Renal cortex interstitium (tissue), 11 donors: ENCODE measurements around the gene OGFR. TPM values are rescaled to one million over a fixed set of nuclear protein-coding genes. Genes with fewer than 3 reads are reported as not detected.
A peak's percentile ranks its signal among the peaks of the same experiment; 100 is the strongest.

ENCODE experiments used
- DNase-seq, 11 donors: peaks; one replicate each; pipeline ENCODE4 v3.0.0-alpha.2; 2013; ENCODE audit warnings: low read depth in 9 of 11, low spot score in 4 of 11; ENCODE audit errors: extremely low read depth in 1 of 11
- polyA plus RNA-seq, 3 donors: library from polyadenylated mRNA; unstranded; fragments of 120-200 nt; gene quantifications; one replicate each; pipeline ENCODE4 v1.2.1, GENCODE V29; 2013; ENCODE audit not compliant: insufficient read length in 3 of 3

OGFR gene
- polyA plus RNA-seq, 3 donors = 23.7 to 31.8 (median 31.1) TPM

DNA sequence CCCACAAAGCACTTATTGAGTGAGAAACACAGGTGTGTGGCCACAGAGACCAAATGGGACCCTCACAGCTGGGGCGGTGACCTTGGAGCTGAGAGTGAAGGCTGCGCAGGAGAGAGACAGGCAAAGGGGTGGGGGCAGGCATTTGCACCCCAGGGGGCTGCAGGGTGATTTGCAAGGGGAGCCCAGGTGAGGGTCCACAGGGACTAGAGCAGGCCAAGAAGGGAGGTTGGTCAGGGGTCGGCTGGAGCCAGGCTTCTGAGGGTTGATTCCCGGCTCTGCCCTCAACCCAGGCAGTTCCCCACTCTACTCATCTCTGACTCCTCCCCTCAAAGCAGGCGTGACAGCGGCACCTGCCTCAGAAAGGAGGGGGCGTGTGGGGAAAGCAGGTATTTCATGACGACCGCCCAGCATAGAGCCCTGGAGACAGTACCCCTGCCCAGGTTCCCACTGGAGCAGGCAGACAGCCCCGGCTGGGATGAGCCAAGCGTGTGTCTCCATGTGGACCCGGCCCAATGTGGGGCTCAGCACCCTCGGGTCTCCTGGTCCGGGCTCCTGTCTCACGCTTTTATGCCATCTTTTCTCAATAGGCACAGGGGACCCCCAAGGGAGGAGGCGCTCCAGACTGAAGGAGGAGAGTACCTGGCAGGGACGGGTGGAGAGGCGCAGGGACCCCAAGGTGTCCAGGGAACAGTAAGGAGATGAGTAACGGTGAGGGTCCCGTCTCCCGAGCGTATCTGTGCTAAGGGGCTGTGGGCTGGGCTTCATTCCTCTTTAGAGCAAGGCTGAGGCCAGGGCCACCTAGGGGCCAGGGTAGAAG is 11.5 kb upstream of the OGFR start:
- DNase-seq = no peak

DNA sequence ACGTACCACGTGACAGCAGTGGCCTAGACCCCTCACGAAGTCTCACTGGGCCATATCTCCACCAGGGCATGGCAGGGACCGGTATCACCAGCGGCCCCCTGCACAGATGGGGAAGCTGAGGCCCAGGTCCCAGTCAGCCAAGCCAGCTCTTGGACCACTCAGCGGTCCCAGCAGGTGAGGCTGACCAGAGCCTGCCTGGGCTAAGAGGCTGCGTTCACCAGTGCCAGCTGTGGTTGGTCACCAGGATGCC is 11.0 kb upstream of the OGFR start:
- DNase-seq = no peak

DNA sequence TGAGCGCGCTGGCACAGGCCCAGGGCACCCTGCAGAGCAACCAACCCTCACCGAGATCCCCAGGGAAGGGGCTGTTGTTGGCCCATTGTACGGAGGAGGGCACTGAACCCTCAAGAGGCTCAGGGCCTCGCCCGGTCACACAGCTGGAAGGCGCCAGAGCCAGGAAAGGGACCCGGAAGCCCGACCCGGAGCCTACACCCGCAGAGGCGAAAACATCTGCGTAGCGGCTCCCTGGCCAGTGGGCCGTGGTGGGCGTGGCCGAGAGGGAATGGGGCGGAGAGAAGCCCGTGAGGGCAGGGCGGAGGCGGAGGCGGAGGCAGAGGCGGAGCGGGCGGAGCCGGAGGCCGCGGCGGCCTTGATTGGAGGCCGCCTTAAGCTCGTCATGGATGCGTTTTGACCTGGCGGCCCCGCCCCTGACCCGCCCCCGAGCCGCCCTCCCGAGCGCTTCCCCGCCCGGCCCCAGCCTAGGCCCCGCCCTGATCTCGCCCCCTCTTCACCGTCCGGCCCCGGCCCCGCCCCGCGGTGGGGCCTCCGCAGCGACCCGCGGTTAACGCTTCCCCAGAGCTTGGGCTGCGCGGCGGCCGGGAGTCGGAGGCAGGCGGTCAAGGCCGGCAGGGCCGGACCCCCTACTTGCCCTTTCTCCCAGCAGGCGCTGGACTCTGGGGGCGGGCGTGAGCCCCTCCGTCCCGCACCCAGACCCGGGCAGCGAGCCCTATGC is 10.5 kb upstream of the OGFR start:
- DNase-seq = peak in 10 of 11 donors; percentile 78 to 94 (median 92)

DNA sequence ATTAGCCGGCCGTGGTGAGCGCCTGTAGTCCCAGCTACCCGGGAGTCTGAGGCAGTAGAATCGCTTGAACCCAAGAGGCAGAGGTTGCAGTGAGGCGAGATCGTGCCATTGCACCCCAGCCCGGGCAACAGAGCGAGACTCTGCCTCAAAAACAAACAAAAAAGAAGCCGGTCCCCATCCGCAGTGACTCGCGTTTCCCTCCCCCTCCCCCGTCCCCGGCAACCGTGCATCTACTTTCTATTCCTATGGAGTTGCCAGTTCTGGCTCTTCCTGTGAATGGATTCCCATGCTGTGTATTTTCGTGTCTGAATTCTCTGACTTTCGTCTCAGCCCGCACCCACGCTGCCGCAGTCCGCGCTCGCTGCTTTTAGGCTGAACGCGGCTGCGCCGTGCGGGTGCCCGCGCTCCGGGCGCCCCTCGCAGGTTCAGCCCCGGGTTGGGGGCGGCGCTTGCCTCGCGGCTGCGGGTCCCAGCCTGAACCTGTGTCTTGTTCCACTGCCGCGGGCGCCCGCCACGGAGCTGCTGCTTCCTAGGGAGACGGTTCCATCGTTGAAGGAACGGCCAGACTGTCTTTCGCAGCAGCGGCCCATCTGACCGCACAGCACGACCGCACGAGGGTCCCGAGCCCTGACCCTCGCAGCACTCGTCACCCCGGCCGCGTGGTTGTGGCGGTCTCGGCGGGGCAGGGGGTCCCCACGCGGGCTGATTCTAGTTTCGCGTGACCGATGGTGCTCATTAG is 9.4 kb upstream of the OGFR start:
- DNase-seq = no peak

DNA sequence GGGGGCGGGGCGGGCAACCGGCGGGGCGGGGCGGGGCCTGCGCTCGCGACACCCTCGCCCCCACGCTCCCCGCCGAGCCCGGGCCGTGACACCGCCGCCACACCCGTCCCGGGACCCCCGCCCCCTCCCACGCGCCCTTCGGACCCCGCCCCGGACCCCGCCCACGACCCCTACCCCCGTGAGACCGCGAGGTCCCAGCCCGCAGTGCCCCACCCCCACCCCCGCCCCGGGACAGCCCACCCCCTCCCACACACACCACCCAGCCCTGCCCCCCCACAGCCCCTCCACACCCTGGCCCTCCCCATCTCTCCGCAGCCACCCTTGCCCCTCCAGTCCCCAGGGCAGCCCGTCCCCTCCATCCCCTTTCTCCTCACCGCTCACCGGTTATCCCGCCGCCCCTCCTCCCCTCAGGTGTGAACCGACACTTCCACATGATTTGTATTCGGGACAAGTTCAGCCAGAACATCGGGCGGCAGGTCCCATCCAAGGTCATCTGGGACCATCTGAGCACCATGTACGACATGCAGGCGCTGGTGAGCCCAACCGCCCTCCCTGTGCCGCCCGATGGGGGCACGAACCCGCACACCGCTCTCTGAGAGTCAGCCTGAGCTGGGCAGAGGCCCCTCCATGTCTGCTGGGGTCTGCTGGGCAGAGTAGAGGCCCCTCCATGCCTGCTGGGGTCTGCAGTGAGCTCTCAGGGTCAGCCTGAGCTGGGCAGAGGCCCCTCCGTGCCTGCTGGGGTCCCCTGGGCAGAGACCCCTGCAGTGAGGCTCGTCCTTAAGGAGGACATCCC is 7.7 kb upstream of the OGFR start:
- DNase-seq = no peak

DNA sequence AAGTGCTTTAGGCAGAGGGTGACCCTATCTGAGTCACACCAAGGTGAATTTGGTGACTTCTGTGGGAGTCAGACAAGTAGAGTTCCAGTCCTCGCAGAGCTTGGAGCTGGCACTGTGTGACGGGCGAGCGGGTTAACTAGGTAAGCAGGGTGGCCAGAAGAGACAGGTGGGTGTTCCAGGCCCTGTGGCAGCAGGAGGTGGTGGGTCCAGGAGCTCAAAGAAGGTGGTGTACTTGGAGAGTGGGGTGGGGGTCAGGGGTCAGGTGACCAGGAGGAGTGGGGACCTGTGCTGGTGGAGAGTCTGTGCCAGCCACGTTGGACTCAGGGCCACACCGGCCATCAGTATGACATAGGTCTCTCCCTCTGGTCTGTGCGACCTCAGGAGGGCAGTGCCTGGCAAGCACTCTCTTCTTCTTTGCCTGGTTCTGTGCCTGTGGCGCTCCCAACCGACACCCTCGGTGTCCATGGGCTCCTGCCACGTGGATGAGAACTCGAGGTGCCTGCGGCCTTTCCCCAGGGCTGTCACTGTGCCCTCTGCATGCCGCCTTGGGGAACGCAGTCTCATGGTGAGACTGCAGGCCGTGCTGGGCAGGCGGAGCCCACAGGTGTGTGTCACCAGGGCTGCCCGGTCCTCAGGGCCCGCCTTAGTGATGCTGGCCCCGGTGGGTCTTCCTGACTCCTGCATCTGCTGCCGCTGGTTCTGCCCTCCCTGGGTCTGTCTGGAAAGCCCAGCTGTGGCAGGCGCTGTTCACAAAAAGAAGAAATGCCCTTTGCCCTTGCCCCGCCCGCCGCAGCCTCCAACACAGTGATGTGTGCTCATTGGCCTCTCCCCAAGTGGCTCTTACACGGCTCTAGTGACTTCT is 6.7 kb upstream of the OGFR start:
- DNase-seq = no peak

DNA sequence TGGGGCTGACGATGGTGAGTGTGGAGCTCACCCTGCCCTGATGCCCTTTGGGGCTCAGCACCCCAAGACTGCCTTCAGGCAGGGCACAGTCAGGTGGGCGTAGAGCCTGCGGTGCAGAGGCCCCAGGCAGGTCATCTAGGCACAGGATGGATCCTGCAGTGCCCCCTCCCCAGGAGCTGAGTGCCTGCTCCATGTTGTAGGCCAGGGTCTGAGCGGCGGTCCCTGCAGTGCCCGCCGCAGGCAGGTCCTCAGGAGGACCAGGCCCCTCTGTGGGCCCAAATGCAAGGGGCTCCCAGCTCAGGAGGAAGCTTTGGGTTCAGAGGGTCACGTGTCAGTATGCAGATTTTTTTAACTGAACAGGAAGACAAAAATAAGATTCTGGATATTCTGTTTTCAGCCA is 5.6 kb upstream of the OGFR start:
- DNase-seq = no peak

DNA sequence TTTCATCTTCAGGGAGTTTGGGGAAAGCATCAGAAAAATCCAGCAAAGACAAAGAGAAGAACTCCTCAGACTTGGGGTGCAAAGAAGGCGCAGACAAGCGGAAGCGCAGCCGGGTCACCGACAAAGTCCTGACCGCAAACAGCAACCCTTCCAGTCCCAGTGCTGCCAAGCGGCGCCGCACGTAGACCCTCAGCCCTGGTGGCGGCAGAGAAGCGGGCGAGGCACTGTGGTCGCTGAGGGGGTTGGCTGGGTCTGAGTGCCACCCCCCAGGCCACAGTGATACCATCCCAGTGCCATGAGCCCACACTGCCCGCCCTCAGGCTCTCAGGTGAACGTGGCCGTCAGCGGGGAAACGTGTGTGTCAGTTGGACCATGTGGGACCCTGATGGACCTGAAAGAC is 5.2 kb upstream of the OGFR start:
- DNase-seq = no peak

DNA sequence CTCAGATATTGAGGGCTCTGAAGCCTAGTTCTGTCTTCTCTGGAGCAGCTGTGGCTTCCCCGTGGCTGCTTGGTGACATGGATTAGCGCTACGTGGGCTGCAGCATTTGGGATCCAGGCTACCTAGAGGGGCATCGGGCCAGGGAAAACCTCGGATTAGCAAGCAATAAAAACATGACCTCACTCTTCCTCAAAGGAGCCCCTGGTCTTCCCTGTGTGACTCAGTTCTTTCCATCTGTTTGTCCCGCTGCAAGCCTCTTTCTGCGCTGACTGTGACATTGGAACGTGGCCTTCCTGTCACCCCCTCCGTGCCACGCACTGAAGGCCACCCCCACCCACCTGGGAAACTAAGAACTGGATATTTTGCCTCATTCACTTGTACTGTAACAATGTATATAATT is 4.8 kb upstream of the OGFR start:
- no peak for DNase-seq

DNA sequence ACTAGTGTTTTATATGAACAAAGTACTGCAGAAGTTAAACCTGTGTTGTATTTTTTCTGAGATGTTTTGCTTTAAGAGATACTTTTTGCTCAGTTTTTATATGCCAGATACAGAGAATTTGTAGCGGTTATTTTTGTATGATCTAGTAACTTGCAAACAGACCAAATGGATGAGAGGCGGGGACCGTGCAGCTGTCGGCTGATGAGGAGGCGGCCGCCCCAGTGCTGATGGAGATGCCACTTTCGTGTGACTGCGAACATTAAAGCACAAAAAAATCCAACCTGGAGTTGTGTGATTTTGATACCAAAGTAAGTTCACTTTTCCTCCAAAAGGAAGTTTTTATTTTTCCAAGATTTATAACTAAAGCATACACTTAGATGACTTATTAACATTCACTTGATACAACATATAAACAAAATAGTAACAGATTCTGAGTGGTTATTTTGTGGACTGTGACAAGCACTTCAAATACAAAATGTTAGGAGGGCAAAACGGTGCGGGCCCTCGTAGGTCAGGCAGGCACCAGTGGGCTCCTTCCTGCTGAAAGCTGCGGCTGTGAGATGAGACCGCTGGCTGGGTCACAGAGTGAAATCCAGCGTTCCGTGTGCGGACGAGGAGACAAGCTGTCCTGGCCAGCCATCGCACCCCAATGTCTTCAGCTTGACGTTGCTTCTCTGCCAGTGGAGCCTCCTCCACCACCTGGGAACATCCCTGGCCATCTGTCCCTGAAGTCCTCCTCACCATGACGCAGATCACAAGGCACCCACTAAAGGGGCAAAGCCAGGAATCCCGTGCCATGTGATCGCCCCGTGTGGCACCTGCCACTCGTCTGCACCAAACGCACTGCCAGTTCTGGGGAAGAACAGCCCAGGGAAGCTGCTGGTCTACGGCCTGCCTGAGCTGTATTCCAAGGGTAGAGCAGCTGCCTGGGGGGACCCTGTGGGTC is 4.0 kb upstream of the OGFR start:
- DNase-seq = no peak

DNA sequence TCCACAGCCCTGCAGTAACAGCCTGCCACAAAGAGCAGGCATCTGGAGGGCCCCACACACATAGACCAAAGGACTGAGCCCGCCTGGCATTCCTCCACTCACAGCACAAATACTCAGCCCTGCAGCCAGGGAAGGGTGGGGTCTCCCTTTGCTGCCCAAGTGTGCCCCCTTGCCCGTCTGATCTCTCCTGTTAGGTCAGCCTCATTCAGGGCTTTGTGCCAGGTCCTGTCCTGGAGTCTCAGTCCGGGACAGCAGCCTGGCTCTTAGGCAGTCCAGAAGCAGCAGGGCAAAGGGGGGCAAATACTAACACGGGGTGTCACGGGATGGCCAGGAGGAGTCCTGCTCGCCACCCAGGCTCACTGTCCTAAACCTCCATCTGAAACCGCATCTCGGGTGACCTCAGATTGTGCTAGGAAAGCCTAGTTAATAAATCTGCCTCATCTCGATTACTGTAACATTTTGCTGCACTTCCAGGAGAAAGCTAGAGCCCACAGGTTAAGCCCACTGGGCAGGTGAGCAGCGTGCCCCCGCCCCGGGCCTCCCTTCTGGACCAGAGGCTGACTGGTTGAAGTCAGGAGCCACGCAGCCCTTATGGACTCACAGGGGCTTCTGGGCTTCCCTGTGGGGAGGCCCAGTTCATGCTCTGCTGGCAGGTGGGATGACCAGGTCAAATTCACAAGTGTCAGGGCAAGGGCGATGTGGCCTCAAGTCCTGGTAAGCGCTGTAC is 3.2 kb upstream of the OGFR start:
- DNase-seq = no peak

DNA sequence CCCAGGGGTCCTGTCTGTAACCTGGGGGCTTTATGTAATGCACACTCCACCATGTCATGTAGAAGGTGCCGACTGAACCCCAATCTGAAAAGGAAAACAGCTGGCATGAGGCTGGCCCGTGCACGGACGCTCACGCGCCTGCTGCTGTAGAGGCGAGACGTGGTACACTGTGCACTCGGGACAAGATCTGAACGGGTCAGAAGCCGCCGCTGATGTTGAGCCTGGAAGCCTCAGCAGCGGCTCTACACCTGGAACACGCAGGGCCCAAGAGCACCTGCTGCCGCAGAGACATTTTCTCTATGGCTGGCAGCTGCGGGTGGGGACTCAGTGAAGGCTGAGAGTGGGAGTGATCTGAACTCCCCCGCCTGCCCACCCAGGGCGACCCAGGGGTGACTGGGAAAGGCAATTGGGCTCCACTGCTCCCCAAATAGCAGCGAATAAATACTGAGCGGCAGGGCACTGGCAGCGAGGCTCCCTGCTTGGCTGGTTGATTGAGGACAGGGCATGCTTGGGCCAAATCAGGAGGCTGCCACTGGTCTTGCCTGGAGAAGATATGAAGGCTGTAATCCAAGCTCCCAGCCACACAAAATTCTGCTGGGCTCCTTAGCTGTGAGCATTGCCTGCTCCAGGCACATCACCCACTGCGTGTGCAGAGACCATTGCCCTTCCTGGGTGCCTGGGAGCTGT is 2.5 kb upstream of the OGFR start:
- DNase-seq = no peak

DNA sequence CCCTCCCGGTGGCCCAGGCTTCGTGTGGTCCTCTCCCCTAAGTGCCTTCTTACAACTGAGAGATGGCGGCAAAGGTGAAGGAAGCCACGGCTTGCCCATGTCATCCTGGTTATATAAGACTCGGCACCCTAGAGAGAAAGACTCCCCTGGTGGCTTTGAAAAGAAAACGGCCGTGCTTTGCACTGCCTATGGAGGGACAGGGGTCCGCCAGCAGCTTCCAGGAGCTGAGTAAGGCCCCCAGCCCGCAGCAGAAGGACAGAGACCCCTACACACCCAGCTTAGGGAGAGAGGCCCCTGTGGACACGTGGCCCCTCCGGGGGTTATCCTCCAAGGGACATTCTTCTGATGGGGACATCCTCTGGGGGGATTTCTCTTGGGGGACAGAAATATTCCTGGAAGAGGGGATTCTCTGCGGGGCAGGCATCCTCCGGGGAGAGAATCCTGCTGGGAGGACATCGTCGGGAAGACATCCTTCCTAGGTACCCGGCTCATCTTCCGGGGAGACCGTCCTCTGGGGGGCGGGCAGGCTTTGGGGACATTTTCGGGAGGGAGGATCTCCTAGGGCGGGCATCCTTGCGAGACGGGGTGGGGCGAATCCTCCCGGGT is 511 bp upstream of the OGFR start:
- DNase-seq = no peak

DNA sequence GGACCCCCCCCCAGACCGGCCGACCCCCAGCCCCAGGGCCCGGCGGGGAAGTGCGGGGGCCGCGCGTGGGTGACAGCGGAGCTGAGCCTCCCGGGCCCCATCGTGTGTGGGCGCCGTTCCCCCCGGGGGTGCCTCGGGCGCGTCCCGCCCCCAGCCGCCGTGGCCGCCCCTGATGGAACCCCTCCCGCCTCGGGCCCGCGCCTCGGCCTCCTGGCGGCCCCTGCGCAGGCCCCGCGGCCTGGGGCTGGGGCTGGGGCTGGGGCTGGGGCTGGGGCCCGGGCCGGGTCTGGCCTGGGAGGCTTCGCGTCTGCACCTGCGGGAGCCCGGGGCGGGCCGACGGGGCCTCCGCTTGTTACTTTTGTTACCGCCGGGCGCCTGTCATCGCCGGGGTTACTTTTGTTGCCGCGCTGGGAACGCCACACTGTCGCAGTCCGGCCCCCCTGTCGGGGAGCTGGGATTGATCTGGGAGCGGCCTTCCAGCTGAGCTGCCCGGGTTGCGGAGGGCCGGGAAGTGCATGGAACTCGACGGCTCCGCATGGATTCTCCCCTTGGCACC is 598 bp downstream of the OGFR start:
- DNase-seq = no peak

DNA sequence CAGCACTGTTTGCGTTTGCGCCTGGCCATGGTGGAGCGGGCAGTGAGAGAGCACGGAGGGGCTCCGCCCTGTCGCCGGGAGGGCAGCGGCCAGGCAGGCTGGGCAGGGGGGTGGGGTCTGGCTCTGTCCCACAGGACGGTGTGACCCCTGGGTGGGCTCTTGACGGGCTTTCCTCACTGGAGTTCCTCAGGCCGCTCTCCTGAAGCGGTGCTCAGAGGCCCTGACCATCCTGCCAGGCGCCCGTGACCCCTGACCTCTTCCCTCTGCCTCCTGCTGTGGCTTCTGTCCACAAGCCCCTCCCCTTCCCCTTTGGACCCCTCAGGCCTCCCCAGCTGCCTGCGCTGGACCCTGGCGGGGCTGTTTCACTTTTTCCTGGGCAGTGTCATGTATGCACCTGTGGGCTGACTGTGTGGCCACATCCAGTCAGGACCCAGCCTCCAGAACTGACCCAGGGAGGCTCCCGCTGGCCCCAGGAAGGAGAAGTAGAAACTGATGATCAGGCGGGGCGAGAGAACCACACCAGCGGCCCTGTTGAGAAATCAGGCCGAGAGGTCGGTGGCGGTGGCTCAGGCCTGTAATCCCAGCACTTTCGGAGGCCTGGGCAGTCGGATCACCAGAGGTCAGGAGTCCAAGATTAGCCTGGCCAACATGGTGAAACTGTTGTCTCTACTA is 1.2 kb downstream of the OGFR start:
- no peak for DNase-seq
